GM18951 (cell line): Measurements from ENCODE around the gene FAAP20.

Experiments
- POLR2A ChIP-seq: IDR thresholded peaks from 4 replicates; pipeline ENCODE4 v1.6.1; 2011; ENCODE audit warnings: mild to moderate bottlenecking; ENCODE audit not compliant: insufficient read length, insufficient read depth; ENCODE audit errors: extremely low read depth
- in situ Hi-C: fragments of 300-500 bp; cut with MboI; formaldehyde crosslinking; loops from one replicate; pipeline ENCODE4 v1.12.0; 2022; ENCODE audit warnings: low sequenced_read_pairs, mixed read lengths, inconsistent platforms; ENCODE audit not compliant: unreplicated experiment

The FAAP20 gene

GRCh38 chr1:2181271-2181670 is 13.3 kb downstream of the FAAP20 start:
- TF ChIP-seq POLR2A = no peak
- in situ Hi-C loops = loop anchor here (25.0 kb wide), 2 partner anchors 381 to 606 kb away; partner anchors contain the start of gene TNFRSF14

GRCh38 chr1:2180297-2181245 is 14.0 kb downstream of the FAAP20 start:
- in situ Hi-C loops = loop anchor here (25.0 kb wide), 2 partner anchors 382 to 607 kb away; partner anchors contain the start of gene TNFRSF14
- no peak for TF ChIP-seq POLR2A

GRCh38 chr1:2179283-2180013 is 15.1 kb downstream of the FAAP20 start:
- in situ Hi-C loops = loop anchor here (25.0 kb wide), 2 partner anchors 383 to 608 kb away; partner anchors contain the start of gene TNFRSF14
- no peak for TF ChIP-seq POLR2A

- TF ChIP-seq POLR2A = no peak
- in situ Hi-C loops = loop anchor here (25.0 kb wide), 2 partner anchors 383 to 608 kb away; partner anchors contain the start of gene TNFRSF14
Measured at GRCh38 chr1:2178875-2179274, 15.7 kb downstream of the FAAP20 start.

GRCh38 chr1:2177946-2178538 is 16.5 kb downstream of the FAAP20 start:
- in situ Hi-C loops = loop anchor here (25.0 kb wide), 2 partner anchors 384 to 609 kb away; partner anchors contain the start of gene TNFRSF14
- no peak for TF ChIP-seq POLR2A

- no peak for TF ChIP-seq POLR2A
- in situ Hi-C loops = loop anchor here (25.0 kb wide), 2 partner anchors 385 to 610 kb away; partner anchors contain the start of gene TNFRSF14
Measured at GRCh38 chr1:2177541-2177940, 17.0 kb downstream of the FAAP20 start.

- in situ Hi-C loops = loop anchor here (25.0 kb wide), 2 partner anchors 386 to 611 kb away; partner anchors contain the start of gene TNFRSF14
- TF ChIP-seq POLR2A = no peak
Measured at GRCh38 chr1:2176615-2177014, 18.0 kb downstream of the FAAP20 start.

GRCh38 chr1:2175681-2176454 is 18.7 kb downstream of the FAAP20 start:
- no peak for TF ChIP-seq POLR2A
- in situ Hi-C loops = loop anchor here (25.0 kb wide), 2 partner anchors 386 to 611 kb away; partner anchors contain the start of gene TNFRSF14

GRCh38 chr1:2175055-2175414 is 19.5 kb downstream of the FAAP20 start:
- no peak for TF ChIP-seq POLR2A
- in situ Hi-C loops = loop anchor here (25.0 kb wide), 2 partner anchors 387 to 612 kb away; partner anchors contain the start of gene TNFRSF14

- in situ Hi-C loops = loop anchor here (25.0 kb wide), 2 partner anchors 388 to 613 kb away; partner anchors contain the start of gene TNFRSF14
- TF ChIP-seq POLR2A = no peak
Measured at GRCh38 chr1:2174348-2175054, 20.1 kb downstream of the FAAP20 start.

GRCh38 chr1:2173546-2174347 is 20.8 kb downstream of the FAAP20 start:
- in situ Hi-C loops = no loop called here

More at GRCh38 chr1:2173546-2174347, 20.8 kb downstream of the FAAP20 start:
- TF ChIP-seq POLR2A = no peak
